Upper lobe of left lung (tissue), 6 donors: ENCODE results near the gene LRRN2. TPM values are rescaled to one million over a fixed set of nuclear protein-coding genes. Genes with fewer than 3 reads are reported as not detected.

Experiments
- ATAC-seq, 2 donors: fragments of 200-7000 bp; cut with Tn5 transposase; one replicate each; pipeline ENCODE4 v1.9.1; 2022; ENCODE audit warnings: mild to moderate bottlenecking in 2 of 2, moderate library complexity in 2 of 2; ENCODE audit not compliant: low FRiP score in 2 of 2
- DNase-seq, 2 donors: peaks; one replicate each; pipeline ENCODE4 v3.0.0-alpha.2; 2019 to 2020
- H3K27ac ChIP-seq, 4 donors: fragments of 200-600 bp; sonication (generic); one replicate each; pipeline ENCODE4 v1.5.1; 2016 to 2019
- H3K27me3 ChIP-seq, 4 donors: fragments of 200-600 bp; sonication (generic); one replicate each; pipeline ENCODE4 v1.5.1; 2017 to 2019
- H3K36me3 ChIP-seq, 4 donors: fragments of 200-600 bp; sonication (generic); one replicate each; pipeline ENCODE4 v1.5.1; 2016 to 2019
- H3K4me1 ChIP-seq, 4 donors: fragments of 200-600 bp; sonication (generic); one replicate each; pipeline ENCODE4 v1.5.1; 2018 to 2019
- H3K4me3 ChIP-seq, 4 donors: fragments of 200-600 bp; sonication (generic); one replicate each; pipeline ENCODE4 v1.5.1; 2017 to 2019; ENCODE audit warnings: mild to moderate bottlenecking in 2 of 4, moderate library complexity in 1 of 4
- H3K9me3 ChIP-seq, 4 donors: fragments of 200-600 bp; sonication (generic); one replicate each; pipeline ENCODE4 v1.5.1; 2018 to 2019
- CTCF ChIP-seq, 6 experiments: fragments of 450-650 bp in 4 of 6; fragments of 200-600 bp in 2 of 6; sonication (generic) in 2 of 6; IDR thresholded peaks; one replicate each; pipeline ENCODE4 v1.5.1; 2016 to 2019; ENCODE audit warnings: antibody characterized with exemption in 6 of 6
- EP300 ChIP-seq, 4 donors: sonication (generic); formaldehyde crosslinking; IDR thresholded peaks; one replicate each; pipeline ENCODE4 v1.5.1; 2017; ENCODE audit warnings: antibody characterized with exemption in 4 of 4, control low read depth in 2 of 4
- POLR2A ChIP-seq, 4 donors: fragments of 450-650 bp; IDR thresholded peaks; one replicate each; pipeline ENCODE4 v1.5.1; 2016 to 2017; ENCODE audit warnings: antibody characterized with exemption in 4 of 4, mild to moderate bottlenecking in 2 of 4
- POLR2AphosphoS5 ChIP-seq, 2 donors: sonication (generic); formaldehyde crosslinking; IDR thresholded peaks; one replicate each; pipeline ENCODE4 v1.5.1; 2017; ENCODE audit warnings: antibody characterized with exemption in 2 of 2
- WGBS, 2 donors: methylation state at CpG; one replicate each; pipeline ENCODE4 v1.1.5; 2017 to 2018; 5-methylcytosine and 5-hydroxymethylcytosine counted together
- total RNA-seq, 6 donors: library from RNA; depleted of rRNA in 4 of 6; stranded (reverse); fragments of >200 nt in 4 of 6; gene quantifications; one replicate each; pipeline versions ENCODE4 v1.1.0 to v1.2.1, GENCODE V29; 2016 to 2021
- donor health status: DM: no; HTN: no; CAD: no; lungs with moderate emphysema.
- donor health status: DM: no; HTN: yes; CAD: no; lungs with severe emphysema.

LRRN2 gene
- total RNA-seq, 6 donors from 2014 or later = 0.61 to 4.2 (median 2.6) TPM; not detected in 1

GRCh38 chr1:204709960-204710912, 24.7 kb upstream of the LRRN2 start:
- Histone ChIP-seq H3K9me3 (no peaks in the 10 kb centered on the region), H3K4me3 (no peak overlapping the region), H3K4me1 (no peaks in the 10 kb centered on the region), H3K36me3 (no peaks in the 10 kb centered on the region), H3K27me3 (peaks cover 0 to 7% (median 4%) of the 10 kb centered on the region in 4 donors), H3K27ac (no peak overlapping the region)
- no peak for DNase-seq
- 46 to 61% methylated on average over 8 to 11 of the region's 11 CpGs for WGBS, 2 donors
- TF ChIP-seq CTCF (IDR thresholded peaks at IDR 0.05) = no peak
- no peak for TF ChIP-seq POLR2A (IDR thresholded peaks at IDR 0.05)
- TF ChIP-seq POLR2AphosphoS5 (IDR thresholded peaks at IDR 0.05) = no peak
- TF ChIP-seq EP300 (IDR thresholded peaks at IDR 0.05) = no peak
- ATAC-seq = no peak

DNA sequence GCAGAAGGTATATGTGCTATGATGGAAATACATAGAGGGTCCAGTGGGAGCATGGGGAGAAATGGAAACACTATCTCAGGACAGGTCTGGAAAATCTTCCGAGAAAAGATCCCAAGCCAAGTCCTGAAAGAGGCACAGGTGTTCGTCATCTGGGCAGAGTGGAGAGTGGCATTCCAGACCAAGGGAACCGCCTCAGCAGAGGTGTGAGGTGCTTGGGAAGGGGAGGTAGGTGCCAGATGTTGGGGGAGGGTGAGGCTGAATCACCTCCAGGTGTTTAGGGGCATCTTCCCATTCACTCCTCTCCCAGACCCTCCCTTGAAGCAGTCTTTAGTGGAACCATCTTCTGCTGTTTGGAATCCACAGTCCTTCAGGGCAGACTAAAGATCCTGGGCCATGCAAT, 23.5 kb upstream of the LRRN2 start:
- ATAC-seq = no peak

DNA sequence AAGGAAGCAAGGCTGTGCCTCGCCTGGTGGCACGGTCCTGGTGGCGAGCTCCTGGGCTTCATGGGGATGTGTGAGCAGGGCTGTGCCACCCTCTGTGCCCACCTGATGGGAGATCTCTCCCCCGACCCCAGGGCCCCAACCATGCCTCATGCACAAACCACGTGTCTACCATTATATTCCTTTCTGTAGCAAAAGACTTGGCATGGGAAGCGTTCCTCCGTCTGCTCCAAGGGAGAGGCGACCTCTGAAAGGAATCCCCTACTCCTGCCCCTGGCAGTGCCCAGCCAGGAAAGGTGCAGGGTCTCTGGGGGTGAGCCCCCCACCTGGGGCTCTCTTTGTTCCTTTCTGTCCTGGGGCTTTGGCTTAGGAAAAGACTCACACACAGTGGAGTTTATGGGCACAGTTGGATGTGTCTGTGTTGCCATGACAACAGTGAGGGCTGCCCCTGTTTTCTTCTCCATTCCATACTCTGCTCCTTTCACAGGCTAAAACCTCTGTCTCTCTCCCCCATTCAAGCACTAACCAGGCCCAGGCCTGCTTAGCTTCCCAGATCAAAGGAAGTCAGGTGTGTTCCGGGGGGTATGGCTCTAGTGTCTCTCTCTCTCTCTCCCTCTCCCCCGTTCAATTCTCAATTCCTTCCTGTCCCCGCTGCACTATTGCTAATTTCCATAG, 21.4 kb upstream of the LRRN2 start:
- 54 to 67% methylated on average over 9 to 11 of the region's 11 CpGs for WGBS, 2 donors
- no peaks in the 10 kb centered on the region for H3K4me1 ChIP-seq
- H3K27me3 ChIP-seq = peaks cover 0 to 2% (median under 1%) of the 10 kb centered on the region in 4 donors
- ATAC-seq (no peak), DNase-seq (no peak)
- no peak for TF ChIP-seq POLR2A (IDR thresholded peaks at IDR 0.05)
- no peak for TF ChIP-seq EP300 (IDR thresholded peaks at IDR 0.05)
- no peak for TF ChIP-seq CTCF (IDR thresholded peaks at IDR 0.05)
- TF ChIP-seq POLR2AphosphoS5 (IDR thresholded peaks at IDR 0.05) = no peak
- H3K36me3 ChIP-seq = no peaks in the 10 kb centered on the region
- no peaks in the 10 kb centered on the region for H3K9me3 ChIP-seq
- no peak overlapping the region for H3K4me3 ChIP-seq
- H3K27ac ChIP-seq = no peak overlapping the region

More for the DNA sequence above, 23.5 kb upstream of the LRRN2 start:
- Histone ChIP-seq H3K27ac (no peak overlapping the region), H3K4me1 (no peaks in the 10 kb centered on the region), H3K36me3 (no peaks in the 10 kb centered on the region), H3K27me3 (peaks cover 0 to 7% (median 4%) of the 10 kb centered on the region in 4 donors), H3K9me3 (no peaks in the 10 kb centered on the region), H3K4me3 (no peak overlapping the region)
- 73 to 77% methylated on average over 3 of the region's 3 CpGs for WGBS, 2 donors
- no peak for DNase-seq
- no peak for TF ChIP-seq POLR2A (IDR thresholded peaks at IDR 0.05)
- no peak for TF ChIP-seq CTCF (IDR thresholded peaks at IDR 0.05)
- TF ChIP-seq POLR2AphosphoS5 (IDR thresholded peaks at IDR 0.05) = no peak
- no peak for TF ChIP-seq EP300 (IDR thresholded peaks at IDR 0.05)

DNA sequence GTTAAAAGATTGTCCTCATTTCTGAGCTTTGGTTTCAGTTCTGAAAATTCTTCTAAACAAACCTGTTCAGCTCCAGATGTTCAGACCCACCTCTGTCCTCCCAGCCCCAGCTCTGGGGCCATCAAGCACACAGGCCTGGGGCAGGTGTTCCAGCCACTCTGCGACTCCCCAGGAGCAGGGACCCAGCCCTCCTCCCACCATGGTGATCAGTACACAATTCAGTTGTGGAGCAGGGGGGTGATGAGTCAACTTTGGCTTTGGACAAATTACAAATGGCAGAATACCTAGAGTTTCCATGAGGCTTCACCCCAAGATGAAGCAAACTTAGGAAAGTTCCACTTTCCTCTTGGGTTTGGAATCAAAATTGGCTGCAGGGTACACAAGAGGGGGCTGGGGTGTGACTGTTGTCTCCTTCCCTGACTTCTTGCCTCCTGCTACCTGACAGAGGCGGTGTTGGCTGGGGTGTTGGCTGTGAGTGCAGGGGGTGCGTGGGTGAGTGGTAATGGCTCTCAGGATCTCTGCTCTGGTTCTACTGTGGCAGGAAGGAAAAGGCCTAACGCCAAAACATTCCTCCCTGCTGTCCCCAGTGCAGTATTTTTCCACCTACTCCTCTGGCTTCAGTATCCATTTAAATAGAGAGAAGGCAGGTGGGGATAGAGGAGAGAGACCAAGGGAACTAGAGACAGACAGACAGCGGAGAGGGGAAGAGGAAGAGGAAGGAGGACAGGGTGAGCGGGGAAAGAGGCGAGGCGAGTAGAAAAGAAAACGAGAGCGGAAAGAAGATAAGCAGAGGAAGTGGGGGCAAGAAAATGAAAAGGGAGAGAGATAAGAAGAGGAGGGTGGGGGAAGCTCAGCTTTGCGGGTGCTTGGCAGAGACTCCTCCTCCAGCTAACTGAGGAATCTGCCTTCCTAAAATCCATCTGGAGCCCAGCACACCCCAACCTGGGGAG, 20.6 kb upstream of the LRRN2 start:
- no peaks in the 10 kb centered on the region for H3K36me3 ChIP-seq
- H3K27me3 ChIP-seq = no peaks in the 10 kb centered on the region
- ATAC-seq (no peak), DNase-seq (no peak)
- no peaks in the 10 kb centered on the region for H3K4me1 ChIP-seq
- no peak overlapping the region for H3K4me3 ChIP-seq
- no peaks in the 10 kb centered on the region for H3K9me3 ChIP-seq
- TF ChIP-seq EP300 (IDR thresholded peaks at IDR 0.05) (no peak), POLR2AphosphoS5 (IDR thresholded peaks at IDR 0.05) (no peak), CTCF (IDR thresholded peaks at IDR 0.05) (no peak), POLR2A (IDR thresholded peaks at IDR 0.05) (no peak)
- WGBS, 2 donors = 45 to 51% methylated on average over 10 to 11 of the region's 11 CpGs
- no peak overlapping the region for H3K27ac ChIP-seq
